GM19351 (cell line): ENCODE data around the gene PRKG1.
"Not testable (repeated sequence)": the region's sequence is repeated elsewhere in the genome, so short reads cannot be mapped to it uniquely, and the experiment has no call there.

ENCODE experiments used
- ATAC-seq: cut with Tn5 transposase; IDR thresholded peaks from one replicate; pipeline ENCODE4 v1.9.1; 2021; ENCODE audit warnings: mild to moderate bottlenecking, moderate library complexity; ENCODE audit not compliant: unreplicated experiment

The PRKG1 gene

DNA sequence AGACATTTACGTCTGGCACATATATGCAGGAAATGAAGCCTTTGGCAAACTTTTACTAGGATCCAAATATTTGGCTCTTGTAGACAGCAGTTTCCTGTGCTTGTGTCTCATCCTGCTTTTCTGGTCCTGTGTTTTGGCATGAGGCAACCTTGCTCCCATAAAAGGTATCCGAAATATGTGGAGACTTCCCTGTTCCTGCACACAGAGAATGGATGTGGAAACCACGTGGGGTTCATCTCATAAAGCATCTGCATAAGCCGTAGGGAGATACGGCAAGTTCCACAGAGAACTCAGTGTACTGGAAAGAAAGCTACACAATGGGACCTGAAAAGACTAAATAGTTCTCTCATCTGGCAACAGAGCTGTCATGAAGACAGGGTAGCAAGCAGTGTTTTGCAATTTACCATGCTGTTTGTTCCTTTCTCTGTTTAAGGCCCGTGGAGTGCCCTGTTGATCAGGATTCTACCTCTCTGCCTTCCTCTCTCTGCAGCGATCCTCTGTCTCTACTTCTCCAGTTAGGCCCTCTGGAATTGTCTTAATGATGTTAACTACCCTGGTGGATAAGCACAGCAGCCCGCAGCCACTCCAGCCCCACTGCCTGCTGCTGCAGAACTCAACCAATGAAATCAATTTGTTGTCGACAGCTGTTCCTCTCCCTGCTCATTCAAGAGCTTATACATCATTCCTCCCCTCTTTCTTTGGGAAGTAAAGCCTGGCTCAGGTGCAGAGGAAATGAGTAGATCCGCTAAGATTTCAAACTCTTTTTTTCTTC is 331.5 kb downstream of the PRKG1 start:
- no peak for ATAC-seq

DNA sequence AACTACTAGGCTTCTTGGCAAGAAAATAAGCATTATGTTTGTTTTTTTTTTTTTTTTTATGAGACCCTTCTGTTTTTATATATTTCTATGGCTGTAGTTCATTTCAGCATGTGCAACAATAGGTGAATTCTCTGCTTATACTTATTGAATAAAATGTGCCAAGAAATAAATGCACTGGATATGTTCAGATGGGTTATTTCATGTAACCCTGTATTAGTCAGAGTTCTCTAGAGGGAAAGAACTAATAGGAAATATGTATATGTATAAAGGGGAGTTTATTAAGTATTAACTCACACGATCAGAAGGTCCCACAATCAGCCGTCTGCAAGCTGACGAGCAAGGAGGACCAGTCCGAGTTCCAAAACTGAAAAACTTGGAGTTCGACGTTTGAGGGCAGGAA is 332.3 kb downstream of the PRKG1 start:
- ATAC-seq: no peak

DNA sequence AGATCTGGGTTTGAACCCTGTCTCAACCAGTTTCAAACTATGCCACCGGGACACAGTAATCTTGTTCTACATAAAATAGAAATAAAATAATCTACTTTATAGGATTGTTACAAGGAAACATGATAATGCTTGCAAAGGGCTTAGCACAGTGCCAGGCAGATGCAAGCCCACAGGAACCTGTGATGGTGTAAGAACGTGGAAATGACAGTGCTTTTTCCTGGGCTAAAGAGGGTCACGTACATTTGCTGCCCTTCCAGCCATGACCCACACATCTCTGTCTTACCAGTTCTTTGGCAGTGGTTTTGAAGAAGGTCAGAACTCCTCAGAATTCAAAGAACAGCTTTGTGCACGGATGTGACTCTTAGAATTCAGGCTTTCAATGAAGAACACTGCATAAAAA is 342.2 kb downstream of the PRKG1 start:
- no peak for ATAC-seq

DNA sequence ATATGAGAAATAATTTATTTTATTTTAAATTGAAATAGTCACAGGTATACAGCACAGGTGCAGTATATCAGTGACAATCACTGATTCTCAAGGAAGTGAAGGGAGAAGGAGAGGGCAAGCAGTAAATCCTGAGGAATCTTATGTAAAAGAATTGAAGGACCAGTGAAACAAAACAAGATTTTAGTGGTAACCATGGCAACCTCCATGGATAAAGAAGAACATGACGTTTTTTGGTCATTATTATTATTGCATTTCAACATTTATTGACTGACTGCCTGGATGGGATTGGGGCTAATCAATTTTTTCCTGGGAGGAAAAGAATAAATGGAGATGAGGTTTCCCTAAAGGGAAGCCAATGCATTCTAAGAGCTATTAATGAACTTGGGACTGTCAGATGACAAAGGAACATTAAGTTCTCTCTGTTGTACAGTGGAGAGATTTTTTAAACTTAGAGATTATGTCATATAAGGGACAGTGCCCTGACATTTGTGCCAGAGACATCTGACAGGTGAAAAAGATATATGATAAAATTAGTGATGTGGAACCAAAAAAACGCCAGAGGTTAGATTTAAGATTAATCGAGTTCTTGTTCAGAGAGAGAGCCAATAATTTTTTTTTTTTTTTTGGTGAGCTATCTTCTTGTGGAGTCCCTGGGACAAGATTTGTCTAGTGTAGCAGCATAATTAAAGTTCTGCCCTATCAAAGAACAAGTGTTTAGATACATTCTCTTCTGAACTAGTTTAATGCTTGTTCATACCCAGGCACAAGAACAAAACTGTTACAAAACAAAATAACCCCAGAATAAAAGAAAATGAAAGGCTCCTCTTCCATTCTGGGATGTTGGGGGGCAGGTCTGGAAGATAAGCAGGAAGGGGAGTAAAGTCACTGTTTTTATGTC is 345.2 kb downstream of the PRKG1 start:
- ATAC-seq: no peak

DNA sequence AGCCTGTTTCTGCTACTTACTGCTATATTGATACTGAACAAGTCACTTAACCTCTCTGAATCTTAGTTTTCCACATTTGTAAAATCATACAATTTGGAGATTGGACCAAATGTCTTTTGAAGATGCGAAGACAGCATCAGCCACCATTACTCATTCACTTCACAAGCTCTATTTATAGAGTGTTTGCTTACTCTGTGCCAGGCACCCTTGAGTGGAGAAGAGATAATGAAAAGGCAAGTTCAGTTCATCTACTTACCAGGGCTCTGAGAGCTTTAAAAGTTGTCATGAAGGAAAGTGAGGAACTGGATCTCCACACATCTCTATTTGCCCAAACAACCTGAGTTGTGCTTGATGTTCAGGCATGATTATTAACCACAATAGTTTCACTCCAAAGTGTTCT is 347.6 kb downstream of the PRKG1 start:
- no peak for ATAC-seq

DNA sequence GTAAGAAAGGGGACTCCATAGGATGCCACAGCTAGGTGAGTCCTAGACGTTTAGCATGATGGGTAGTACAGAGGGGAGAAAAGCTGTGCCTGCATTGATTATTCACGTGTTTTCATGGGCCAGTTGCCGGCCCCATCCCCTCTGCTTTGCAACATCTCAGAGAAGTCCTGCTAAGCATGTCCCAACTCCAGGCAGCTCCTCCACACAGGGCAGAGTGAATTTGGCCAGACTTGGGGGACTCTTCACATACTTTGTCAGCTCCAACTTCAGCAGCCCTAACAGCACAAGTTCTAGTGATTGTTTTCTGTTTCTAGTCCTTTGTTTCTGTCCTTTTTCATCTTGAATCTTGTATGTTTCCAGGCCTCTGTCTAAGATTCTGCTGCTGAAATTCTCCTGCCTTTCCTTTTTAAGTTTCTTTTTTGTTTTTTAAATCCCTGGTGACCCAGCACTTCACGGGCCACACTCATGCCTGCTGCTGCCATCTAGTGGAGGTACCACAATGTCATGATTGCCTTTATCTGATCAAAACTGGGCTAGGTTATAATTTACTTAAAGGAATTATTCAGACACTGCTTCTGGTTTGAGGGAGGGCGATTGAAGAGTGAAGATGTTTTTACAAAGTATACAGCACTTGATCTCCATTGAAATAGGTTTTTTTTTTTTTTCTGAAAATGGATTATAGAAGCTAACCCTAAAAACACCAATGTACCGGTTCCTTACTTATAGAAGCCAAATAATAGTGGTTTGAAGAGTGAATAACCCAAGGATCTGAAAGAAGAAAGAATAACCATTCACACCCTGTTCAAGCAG is 348.2 kb downstream of the PRKG1 start:
- ATAC-seq: peak; percentile 77

DNA sequence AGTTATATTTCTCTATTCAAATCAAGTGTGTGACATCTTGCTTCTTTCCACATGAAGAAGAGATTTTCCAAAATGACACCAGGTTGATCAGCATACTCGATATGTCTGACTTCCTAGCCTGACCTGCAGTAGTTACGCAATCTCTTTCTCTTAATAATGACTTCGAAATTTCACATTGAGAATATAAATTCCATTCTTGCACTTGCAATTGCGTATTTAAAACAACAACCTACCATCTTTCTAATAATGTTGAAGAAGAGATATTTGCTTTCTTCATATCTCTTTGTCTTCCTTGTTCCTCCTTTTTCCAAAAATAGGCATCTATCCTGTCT is 348.8 kb downstream of the PRKG1 start:
- ATAC-seq: no peak

DNA sequence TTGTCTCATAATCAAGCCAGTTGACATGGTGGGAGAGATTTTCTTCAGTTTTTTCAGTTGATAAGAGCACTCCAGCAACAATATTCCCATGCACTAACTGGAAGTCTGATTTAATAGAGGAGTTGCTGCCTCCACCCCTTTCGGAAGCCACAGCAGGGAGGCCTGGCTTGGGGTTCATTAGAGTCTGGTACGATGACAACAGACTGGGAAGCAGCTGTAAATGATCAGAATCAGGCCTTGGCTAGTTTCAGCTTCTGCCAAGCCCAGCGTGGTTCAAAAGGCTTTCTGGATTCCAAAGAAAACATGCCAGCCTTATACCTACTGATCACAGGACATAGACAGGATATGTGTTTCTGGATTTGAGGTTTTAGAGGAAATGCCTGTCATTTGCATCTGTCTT is 351.1 kb downstream of the PRKG1 start:
- ATAC-seq: no peak

DNA sequence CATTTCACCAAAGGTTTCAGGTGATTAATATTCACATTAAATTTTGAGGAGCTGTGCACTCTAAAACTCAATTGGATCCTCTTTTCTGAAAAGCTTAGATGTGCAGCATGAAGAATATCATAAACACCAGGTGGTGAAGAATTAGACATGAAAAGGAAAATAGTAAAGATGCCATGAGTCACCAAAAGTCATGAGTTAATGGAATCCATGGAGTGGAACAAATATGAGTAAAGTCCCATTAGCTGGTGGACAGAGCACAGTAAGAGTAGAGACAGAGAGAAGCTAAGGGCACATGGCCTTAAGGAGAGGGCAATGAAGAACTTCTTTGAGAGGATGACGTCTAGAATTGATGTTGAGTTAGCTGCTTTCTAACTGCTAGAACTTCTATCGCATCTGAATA is 353.5 kb downstream of the PRKG1 start:
- no peak for ATAC-seq

DNA sequence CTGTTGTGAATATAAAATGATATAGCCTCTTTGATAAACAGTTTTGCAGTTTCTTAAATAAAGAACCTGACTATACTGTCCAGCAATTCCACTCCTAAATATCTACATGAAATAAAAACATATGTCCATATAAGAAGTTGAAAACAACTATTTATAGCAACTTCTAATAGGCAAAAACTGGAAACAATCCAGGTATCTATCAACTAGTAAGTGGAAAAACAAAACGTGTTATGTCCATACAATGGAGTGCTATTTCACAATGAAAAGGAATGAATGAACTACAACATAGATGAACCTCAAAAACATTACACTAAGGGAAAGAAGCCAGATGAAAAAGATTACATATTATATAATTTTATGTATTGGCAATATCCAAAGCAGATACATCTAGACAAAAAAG is 356.2 kb downstream of the PRKG1 start:
- no peak for ATAC-seq

DNA sequence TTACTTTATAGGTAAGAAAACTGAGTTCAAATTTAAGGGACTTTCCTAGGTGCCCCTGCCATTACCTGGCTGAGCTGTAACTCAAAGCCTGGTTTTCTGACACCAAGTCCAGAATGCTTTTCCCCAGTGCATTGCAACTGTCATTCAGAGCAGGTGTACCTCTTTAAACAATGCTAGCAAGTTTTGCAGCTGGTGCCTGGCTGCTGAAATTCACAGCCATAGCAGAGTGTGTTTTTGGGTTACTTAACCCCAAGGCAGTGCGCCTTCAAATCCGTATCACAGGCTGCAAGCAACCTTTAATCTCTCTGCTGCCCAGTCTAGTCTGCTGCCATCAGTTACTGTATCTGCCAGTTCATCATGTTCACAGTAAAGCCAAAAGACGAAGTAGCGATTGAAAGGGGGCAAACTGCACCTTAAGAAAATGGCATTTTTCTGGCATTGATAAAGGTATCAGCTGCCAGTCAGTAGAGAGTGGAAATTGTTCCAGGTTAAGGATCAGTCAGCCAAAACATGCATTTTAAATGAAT is 359.7 kb downstream of the PRKG1 start:
- ATAC-seq: no peak

DNA sequence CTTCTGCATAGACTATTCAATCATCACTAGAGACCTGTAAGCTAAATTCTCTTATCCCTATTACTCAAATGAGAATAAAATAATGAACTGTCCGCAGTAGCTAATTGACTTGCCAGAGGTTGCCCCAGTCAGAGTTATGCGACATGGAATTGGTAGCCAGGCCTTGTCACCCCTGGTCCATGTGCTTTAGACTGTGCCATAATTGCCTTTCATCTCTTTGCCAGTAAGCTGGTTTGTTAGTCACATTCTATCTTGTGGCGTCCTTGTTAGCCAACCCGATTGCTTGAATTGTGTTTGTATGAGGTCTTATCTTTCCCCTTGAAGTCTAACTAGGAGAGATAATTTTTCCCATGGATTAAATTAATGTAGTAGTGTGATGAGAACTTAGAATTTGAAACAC is 362.5 kb downstream of the PRKG1 start:
- no peak for ATAC-seq

DNA sequence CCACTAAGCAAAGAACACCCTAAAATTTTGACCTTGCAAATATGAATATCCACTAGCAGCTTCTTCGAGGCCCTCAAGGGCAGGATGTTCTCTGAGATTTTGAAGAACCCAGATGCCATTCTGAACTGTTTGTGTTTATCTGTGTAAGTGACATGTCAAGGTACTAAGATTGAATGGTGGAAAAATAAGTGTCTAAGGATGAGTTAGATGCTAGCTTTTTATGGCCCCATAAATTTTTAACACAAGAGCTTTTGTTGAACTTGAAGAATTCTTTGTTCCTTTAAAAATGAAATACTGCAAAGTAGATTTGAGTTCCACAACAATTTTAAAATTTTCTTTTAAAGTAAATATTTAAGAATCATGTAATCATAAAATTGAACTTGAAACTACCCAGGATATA is 365.4 kb downstream of the PRKG1 start:
- ATAC-seq: no peak

DNA sequence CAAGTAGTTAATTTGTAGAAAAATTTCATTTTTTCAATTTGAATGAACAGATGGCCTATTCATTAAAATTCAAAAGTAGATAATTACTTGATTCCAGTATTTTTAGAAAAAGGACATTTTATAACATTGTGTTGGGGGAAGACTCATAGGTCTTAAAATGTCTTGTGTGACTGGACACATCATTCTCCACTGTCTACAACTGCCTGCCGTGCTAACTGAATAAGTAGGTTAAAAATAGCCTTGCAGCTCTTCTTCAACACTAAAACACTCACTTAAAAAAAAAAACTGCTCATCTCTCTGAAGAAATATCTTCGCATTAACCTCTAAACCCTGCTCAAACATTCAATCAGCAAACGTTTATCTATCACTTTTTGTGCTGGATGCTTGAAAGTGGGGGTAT is 371.3 kb downstream of the PRKG1 start:
- ATAC-seq: no peak

DNA sequence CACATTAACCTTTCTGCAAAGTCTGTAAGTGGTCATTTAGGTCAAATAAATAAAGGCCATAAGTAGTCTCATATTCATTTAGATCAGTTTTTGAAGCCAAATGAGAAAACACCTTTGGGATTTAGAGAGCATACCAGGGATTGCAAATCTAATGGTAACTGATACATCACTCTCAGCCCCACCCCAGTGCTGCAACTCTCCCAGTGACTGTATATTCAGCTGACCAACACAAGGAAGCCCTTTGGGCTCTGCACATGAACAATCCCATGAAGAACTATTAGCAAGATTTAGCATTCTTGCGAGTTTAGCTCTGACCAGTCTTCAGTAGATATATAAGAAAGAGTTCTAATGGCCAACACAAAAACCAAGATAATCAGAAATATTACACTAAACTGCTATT is 372.8 kb downstream of the PRKG1 start:
- no peak for ATAC-seq

DNA sequence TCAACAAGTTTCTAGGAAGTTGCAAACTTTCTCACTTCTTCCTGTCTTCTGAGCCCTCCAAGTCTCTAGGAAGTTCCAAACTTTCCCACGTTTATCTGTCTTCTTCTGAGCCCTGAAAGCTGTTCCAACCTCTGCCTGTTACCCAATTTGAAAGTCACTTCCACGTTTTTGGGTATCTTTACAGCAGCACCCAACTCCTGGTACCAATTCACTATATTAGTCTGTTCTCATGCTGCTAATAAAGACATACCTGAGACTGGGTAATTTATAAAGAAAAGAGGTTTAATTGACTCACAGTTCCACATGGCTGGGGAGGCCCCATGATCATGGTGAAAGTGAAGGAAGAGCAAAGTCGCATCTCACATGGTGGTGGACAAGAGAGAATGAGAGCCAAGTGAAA is 381.5 kb downstream of the PRKG1 start:
- not testable (repeated sequence) for ATAC-seq

DNA sequence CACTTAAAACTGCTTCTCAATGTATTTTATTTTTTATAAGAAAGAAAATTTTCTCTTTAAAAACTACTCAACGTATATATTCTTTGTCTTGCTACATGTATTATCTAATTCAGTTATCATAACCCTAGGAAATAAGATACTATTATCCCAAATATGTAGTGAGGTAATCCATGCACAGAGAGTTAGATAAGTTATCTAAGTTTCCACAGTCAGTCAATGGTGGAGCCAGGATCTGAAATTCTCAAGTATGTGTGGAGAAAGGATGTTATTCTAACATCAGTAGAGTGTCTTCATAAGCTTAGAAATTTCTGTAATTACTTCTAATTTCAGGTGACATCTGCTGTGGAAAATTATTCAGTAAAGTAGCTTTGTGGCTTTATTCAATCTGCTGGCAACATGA is 385.2 kb downstream of the PRKG1 start:
- ATAC-seq: no peak

DNA sequence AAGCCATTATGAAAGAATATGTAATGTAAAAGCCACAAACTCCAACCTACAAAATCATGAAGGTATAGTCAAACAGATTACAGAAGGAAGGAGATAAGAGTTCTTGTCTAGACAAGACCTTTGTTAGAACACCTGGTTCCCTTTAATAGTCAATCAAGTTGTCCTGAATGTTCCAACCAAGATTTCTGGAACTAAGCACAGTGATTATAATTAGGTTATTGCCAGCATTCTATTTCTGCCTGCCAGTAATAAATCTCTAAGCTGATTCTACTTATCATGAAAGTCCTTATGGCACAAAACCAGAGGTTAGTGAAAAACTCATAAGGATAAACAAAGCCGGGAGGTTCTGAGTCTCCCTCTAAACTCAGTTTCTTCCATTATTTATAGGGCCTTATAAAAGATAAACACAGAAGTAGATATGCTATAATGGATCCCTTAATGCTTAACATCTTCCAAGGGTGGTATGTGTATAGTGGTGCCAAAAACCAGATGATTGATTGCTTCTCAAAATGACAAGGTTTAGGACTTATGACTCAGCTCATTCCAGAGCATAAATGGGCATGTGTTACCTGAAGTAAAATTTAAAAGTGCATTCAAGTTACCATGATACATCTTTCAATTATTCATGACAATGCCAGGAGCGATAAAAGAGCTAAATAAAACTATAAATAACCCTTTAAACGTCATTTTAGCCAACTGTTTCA is 387.9 kb downstream of the PRKG1 start:
- no peak for ATAC-seq

DNA sequence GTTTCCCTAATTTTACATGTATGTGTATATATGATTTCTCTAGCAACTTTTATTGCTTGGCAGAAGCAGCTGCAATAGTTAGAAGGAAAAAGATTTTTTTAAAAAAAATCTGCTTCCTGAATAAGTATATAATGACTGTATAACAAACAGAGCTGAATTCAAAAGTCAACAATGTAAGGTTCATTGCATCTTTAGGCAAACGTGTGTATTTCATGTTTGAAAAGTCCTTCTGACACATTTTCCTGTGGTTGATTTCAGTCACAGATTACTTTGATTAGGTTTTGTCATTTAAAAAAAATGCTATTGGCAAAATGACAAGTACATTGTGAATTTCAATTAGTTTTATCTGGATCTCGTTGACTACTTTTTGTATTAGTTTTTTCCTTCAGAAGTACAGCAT is 394.1 kb downstream of the PRKG1 start:
- no peak for ATAC-seq

DNA sequence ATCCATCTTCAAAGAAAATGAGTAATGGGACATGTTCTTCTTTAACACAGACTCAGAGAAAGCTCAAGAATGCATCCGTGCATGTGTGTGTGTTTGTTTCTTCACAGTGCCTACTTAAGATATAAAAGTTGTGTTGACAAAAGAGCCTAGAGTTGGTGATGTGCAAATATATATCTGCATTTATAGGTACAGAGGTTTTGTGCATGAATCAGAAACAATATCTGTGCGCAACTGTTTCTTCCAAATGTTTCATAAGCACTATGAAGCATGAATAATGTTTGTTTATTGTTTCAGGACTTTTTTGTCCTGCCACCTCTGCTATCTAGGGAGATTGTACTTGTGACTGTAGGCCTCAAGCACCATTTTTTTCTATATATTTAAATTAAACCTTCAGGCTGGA is 395.4 kb downstream of the PRKG1 start:
- ATAC-seq: no peak

DNA sequence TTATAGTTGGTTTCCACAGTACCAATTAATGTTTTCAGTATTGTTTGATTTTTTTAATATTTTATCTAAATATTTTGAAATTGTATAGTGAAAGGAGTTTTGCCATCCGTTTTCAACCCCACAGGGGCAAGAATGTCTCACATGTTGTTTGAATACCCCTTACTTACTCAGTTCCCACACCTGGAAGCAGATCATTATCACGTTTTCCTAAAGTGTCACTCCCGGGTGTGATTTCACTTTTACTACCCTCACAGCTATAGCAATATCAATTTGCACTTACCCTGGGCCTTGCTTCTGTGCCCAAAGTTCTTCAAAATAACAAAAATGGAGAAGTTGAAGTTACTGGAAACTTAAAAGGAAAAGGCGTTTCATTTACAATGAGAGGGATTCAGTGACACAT is 397.0 kb downstream of the PRKG1 start:
- ATAC-seq: no peak
